G401.6 (cell line): ENCODE results near the gene DHRS7B.
"Not testable (repeated sequence)": the region's sequence is repeated elsewhere in the genome, so short reads cannot be mapped to it uniquely, and the experiment has no call there.

Experiments used
- FAIRE-seq: peaks from 2 replicates; lab custom pipeline; 2012; peaks lifted over from hg19 to GRCh38; lab: Jason Lieb, UNC

DHRS7B gene

DNA sequence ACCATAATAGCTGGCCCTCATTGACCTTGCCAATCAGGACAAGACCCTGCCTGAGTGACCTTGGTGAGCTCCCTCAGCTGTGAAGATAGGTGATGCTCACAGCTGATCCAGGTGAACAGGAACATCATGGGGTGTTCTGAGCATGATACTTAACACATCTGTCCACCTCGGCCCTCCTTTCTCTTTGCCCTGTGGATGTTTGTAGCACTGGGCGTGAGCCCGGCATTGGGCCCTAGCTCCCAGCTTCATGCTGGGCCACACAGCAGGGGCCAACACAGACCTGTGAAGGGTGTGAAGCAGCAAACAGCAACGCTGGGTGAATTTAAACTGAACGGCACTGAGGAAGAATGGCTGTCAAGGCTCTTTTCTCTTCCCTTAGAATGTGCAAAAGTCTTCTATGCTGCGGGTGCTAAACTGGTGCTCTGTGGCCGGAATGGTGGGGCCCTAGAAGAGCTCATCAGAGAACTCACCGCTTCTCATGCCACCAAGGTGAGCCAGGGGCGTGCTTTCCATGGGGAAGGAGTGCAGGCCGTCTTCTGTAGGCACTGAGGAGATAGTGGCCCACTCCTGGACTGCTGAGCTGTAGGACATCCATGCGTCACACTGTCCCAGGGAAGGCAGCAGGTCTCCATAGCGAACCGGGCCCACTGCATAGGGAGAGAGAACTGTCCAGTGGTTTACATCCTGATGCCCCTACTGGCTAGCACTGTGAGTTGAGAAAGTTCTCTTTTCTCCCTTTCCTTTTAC lies 51.3 kb downstream of the DHRS7B start:
- no peak for FAIRE-seq

DNA sequence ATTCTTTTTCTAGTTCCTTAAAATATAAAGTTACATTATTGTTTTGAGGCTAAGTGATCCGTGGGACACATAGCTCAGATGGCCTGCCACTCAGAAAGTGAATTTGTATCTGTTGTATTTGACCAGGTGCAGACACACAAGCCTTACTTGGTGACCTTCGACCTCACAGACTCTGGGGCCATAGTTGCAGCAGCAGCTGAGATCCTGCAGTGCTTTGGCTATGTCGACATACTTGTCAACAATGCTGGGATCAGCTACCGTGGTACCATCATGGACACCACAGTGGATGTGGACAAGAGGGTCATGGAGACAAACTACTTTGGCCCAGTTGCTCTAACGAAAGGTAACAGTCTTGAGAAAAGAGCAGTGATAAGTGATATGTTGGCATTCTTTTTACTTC lies 56.7 kb downstream of the DHRS7B start:
- FAIRE-seq, result no peak

DNA sequence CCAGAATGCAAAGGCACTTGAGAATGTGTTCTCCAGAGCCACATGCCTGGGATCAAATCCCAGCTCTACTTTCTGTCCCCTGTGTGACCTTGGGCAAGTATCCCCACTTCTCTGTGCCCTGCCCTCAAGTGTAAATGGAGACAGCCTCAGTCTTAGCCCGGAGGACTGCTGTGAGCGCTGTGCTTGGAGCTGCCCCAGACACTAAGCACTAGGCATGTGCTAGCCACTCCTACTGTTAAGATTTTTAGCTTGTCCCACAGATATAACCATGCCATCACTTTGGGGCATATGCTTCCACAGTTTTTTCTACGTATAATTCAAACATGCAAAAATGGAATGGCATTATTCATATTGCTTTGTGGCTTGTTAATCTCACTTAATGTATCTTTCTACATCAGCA lies 57.8 kb downstream of the DHRS7B start:
- FAIRE-seq, result no peak

- no peak for FAIRE-seq
Observed at GRCh38 chr17:21185061-21185460, 58.3 kb downstream of the DHRS7B start.

DNA sequence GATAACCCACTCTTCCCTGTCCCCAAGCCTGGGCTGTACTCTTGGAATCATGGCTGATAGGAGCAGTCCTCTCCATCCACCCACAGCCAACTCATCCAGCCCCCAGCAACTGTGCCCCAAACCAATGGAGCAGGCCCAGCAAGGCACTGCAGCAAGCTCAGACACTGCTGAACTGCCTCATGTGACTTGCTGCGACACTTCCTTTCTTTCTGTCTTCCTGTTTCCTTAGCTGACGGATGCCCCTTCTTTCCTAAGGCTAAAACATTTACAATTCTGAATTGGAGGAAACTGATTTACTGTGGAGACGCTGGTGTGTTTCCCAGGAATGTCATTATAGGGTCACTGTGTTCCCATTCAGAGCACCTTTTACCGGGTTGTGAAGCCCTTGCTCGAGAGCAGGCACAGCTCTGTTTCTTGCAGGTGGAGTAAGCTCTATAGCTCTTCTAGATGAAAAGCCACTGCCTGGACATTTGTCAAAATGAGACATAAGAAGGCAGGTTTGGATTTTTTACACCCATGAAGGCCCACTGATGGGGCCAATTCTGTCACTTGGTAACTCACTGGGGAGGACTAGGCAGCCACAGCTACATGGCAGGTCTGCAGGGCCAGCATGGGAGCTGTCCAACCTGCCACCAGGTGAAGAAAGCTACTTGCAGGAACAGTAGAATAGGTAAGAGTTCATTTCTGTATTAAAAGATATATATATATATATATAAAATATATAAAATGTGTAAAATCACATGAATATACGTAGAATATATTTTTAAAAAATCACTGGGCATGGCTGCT lies 59.8 kb downstream of the DHRS7B start:
- FAIRE-seq, result no peak

DNA sequence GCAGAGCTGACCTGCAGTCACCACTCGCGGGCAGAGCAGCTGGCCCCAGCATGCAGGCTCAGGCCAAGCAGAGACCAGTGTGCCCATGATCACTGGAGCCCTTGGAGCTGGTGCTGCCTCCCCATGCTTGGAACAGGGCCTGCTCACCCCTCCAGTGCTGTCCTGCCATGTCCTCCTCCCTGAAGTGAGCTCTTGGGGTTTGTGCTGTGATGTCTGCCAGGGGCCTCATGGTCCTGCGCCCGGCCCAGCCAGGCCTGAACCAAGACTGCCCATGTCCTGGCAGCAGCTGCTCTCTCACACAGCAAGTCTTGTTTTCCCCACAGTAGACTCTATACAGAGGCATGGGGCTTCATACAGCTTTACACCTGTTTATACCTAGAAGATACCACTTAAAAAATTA lies 62.6 kb downstream of the DHRS7B start:
- FAIRE-seq, result no peak

DNA sequence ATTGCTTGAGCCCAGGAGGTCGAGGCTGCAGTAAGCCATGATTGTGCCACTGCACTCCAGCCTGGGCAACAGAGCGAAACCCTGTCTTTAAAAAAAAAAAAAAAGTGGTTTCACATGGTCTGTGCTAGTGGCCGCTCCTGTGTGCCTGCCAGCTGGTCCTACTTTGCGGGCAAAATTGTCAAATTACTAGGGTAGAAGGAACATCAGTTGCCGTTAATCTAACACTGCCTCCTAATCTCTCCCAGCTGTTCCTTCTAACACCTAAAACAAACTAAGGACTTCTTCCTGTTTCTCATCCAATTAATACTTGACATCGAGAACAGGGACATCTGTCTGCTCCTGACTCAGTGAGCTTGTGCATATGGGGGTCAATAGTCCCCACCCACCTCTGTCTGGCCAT lies 63.3 kb downstream of the DHRS7B start:
- no peak for FAIRE-seq

- no peak for FAIRE-seq
Observed at GRCh38 chr17:21191698-21192097, 64.9 kb downstream of the DHRS7B start.

GRCh38 chr17:21192414-21192813 lies 65.7 kb downstream of the DHRS7B start:
- not testable (repeated sequence) for FAIRE-seq

DNA sequence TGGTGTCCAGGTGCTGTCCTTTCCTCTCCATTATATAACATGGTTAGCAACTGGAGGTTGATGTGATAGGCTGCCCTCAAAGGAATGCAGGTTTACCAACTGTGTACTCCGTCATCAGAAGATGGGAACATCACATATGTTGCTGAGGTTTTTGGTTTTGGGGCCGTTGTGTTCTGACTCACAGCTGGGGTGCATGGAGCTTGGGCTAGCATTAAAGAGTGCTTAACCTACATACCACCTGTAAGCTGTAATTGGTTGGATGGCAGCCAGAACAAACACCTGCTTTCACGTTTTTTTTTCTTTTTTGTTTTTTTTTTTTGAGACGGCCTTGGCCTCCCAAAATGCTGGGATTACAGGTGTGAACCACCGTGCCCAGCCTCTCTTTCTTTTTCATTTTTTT lies 66.3 kb downstream of the DHRS7B start:
- FAIRE-seq, result no peak

GRCh38 chr17:21194226-21194625 lies 67.5 kb downstream of the DHRS7B start:
- no peak for FAIRE-seq

DNA sequence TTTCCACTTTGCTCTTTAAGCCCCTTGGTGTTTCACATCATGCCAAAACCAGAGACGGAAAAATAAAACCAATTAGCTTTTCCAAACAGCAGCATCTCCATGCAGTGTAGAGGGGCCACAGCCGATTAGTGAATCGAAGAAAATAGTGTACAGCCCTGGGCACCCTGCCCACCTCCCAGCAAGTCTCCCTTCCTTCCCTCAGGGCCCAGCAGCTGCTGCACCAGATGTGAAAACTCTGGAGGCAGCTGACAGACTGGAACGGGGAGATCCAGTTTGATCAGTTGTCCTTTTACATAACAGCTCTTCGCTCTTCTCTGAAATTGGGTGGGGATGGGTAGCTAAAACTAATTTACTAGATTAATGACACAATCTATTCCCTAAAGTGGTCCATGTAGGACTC lies 67.9 kb downstream of the DHRS7B start:
- FAIRE-seq, result no peak

- no peak for FAIRE-seq
Observed at GRCh38 chr17:21196126-21196525, 69.4 kb downstream of the DHRS7B start.

- FAIRE-seq, result no peak
Observed at GRCh38 chr17:21198411-21198810, 71.6 kb downstream of the DHRS7B start.

DNA sequence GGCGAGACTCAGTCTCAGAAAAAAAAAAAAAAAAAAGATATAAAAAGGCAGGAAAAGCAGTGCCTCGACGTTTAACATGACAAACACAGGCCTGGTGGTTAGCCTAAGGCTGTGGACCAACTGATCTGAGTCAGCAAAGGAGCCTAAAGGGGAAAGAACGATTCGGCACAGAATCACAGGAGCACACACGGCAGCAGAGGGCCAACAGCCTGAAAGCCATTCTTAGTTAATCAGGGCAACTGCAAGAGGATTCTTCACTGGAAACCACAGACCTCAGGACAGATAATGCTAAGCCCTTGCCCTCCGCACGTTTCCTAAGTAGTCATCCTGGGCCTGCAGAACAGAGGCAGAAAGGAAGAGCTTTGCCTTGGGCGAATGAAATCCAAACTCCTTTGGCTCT lies 72.5 kb downstream of the DHRS7B start:
- no peak for FAIRE-seq

- FAIRE-seq, result no peak
Observed at GRCh38 chr17:21199856-21200255, 73.1 kb downstream of the DHRS7B start.

DNA sequence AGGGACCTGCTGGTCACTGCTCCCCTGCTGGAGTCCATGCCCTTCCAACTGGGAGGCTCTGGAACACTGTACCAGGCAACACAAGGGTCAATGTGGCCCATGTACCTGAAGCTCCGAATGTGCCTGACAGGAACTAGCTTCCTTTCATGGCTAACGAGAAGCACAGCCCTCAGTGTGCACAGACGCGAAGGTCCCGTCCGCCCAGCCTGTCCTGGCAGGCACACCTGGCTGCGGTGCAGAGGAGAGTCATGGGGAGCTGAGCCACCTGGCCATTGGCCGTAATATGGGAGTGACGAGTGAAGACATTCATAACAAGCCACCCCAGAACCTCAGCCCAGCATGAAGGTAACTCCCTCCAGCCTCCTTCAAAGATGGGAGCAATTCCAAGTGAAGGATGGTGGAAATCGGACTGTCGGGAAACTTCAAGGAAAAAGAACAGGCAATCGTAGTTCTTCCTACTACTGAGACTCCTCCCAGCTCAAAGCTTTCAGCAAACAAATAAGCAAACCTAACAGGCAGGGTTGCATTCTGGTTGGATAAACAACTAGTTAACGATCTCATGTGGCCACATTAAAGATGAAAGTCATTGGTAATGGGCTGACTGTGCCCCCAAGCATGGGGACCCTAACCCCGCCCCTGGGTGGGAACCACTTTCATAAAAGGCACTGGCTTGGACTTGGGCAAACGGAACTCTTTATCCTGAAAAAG lies 74.0 kb downstream of the DHRS7B start:
- no peak for FAIRE-seq

- no peak for FAIRE-seq
Observed at GRCh38 chr17:21201298-21201595, 74.5 kb downstream of the DHRS7B start.

DNA sequence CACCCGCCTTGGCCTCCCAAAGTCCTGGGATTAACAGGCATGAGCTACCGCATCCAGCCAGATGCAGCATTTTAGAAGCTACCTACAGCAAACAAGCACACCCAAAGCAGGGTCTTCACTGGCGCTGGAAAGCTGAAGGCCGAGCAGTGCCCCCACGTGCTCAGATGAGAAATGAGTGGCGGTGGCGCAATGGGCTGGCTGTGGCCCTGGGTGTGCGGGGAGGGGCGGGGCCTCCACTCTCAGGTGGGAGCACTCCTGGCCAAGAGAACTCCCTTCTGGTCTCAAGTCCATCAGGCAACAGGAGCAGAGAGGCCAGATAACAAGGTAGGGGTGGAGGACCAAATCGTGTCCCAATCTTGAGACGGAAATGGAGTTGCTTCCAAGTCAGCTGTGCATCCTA lies 75.1 kb downstream of the DHRS7B start:
- FAIRE-seq, result no peak

DNA sequence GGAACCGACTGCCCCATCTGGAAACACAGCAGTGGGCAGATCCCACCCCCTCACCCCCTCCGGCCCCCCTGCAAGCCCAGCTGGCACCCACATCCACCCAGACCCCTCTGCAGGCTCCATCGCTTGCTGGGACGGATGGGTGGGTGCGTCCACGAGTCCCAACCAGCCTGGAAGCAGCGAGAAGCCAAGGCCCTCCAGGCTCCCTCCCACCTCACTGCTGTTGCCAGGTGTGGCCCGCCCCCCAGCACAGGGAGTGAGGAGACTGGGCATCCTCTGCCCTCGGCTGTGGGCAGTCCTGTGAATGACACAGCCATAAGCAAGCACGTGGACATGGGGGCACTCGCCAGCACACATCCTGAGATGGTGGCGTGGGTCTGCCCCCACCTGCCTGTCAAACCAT lies 75.7 kb downstream of the DHRS7B start:
- no peak for FAIRE-seq

DNA sequence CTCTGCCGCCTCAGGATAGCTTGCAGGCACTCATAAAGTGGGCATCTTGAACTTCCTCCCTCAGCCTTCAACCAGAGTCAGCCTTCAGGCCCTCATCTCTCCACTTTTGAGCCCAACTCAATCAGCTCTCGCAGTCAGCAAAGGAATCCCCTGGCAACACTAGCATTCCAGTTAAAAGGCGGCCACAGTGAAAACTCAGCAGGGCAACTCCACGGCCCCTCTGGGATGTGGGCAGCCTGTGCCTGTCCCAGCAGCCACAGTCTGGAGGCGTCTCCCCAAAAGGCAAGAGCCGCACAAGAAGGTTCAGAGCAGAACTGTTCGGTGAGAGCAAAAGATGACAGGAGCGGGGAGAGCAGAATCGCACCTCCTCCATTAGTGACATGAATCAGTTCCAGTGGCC lies 78.2 kb downstream of the DHRS7B start:
- FAIRE-seq, result no peak

- FAIRE-seq, result no peak
Observed at GRCh38 chr17:21208352-21208751, 81.6 kb downstream of the DHRS7B start.

DNA sequence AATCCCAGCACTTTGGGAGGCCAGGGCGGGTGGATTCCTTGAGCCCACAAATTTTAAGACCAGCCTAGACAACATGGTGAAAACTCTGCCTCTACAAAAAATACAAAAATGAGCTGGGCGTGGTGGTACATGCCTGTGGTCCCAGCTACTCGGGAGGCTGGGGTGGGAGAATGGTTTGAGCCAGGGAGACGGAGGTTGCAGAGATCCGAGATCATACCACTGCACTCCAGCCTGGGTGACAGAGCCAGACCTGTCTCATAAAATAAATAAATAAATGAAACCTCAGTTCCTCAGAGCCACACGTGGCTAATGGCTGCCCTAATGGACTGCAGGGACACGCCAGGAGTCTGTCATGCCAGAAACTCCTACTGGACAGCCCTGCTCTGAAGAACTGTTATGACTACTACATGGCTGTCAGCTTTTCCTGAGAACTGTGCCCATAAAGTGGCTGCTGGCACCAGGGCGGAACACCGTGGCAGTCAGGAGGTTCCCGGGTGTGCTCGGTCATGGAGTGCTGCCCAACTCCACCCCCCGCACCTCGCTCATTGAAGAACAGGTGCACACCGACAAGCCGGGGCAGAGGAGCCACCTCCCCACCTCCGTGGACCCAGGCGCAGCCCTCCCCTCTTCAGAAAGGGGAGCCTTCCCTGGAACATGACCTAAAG lies 82.9 kb downstream of the DHRS7B start:
- no peak for FAIRE-seq
